Measurements from ENCODE around the gene ELOVL6.

ELOVL6 gene

DNA sequence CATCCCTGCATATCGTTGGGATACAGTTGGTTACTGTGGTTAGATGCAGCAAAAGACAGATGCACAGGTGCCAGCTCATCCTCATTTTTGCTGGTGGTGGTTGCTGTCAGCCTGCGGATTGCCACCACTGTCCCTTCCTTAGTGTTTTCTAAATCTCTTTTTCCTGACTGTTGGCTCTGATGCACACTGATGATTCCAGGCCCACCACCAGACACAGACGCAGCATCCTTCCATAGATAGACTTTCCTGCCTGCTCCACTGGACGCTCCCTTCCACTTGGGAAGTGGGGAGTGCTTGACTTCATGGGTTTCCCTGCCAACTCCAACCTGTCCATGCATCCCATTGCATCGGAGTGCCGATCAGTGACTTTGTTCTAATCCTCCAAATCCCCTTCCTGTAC lies 184.2 kb downstream of the ELOVL6 start:
- no peak for DNase-seq

DNA sequence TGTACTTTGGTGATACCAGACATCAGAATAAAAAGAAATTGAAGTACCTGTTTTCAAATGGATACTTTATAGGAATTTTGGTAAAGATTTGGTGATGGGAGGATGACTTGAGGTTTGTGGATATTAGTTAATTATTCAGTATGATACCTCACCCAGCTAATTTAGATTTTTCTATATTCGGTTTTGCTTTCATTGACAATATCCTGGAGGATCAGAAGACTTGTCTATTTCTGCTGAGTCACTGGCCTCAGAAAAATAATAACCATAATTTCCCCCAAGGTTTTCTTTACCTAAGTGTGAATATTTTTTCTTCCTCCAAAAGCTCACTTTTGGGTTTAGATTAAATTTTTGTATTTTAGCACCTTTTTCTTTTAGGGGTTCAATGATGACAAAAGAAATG lies 185.5 kb downstream of the ELOVL6 start:
- no peak for DNase-seq

DNA sequence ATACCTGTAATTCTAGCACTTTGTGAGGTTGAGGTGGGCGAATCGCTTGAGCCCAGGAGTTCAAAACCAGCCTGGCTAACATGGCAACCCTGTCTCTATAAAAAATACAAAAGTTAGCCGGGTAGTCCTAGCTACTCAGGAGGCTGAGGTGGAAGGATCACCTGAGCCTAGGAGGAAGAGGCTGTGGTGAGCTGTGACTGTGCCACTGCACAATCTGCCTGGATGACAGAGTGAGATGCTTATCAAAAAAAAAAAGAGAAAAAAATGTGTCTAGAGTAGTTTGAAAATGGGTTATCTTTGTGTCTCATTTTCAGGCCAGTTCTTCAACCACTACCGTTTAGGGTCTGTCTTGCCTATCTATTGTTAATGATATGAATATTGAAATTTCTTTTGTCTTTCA lies 187.6 kb downstream of the ELOVL6 start:
- DNase-seq: no peak

DNA sequence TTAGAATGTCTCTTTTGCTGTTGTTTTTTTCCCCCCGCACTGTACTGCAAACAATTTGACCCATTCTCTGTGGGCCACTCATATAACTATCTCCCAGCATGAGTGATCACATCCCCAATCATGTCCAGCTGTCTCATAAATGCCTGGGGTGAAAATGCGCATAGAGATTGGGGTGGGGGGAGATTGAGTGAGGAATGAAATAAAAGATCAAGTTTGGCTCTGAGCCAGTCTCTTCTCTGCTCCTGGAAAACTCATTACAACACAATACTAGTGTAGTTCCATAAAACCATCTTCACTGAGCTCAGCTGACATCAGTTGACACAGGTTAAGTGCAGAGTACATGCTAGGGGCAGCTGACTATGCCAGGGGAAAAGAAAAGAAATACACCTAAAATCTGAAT lies 188.9 kb downstream of the ELOVL6 start:
- no peak for DNase-seq

DNA sequence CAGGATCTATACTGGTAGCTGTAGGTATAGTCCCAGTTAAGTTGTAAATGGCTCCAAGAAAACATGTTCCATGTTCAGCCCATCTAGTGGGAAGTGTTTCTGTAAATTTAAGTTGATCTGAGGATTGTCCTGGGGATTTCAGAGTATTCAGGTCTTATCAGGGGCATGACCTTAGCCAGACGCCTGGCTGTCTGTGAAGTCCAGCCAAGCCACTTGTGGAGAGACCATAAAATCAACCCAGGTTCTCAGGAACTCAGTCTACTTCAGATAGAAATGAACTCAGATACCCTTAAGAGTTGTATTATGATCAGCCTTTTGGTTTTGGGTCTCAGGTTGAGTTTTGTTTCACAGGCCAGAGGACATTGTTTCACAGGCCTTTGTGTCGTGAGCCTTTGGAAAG lies 189.9 kb downstream of the ELOVL6 start:
- DNase-seq: no peak

DNA sequence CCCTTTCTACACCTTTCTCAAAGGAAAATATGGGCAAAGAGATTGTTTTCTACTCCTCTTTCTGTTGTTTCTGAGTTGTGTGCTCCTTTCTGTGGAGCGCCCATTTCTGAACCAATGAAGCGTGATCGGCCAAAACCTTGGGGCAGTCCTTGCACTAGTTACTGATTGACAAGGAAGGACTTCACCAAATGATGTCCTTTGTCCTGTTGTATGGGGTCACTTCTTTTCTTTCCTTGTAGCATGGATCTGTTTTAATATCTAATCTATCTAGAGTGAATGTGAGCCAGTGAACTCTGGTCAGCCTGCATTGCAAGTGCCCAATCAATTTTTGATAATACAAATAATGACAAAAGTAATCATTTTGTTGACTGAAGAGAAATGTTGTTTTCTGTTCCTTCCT lies 191.2 kb downstream of the ELOVL6 start:
- DNase-seq: no peak

DNA sequence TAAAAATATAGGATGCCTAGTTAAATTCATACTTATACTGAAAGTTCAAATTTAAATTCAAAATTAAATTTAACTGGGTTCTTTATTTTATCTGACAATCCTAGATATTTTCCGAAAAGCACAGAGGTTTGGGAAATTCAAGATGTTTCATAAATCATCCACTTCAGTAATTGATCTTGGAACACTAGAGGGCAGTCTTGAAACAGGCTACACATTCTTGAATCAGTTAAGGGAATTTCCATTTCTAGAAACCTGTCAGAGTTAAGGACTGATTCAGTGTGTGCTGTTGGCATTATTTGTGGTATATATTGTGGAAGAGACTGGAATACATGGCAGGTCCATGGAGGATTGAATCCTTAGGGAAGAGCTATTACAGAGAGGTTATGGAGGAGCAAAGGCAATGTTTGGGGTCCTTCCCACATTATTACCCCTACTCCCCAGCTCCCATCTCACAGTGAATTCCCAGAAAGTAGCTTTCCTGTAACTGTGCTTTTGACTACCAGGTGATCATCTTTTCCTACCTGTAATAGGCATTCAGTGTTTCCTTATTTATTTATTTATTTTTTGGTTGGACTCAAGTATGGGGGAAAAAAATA lies 192.9 kb downstream of the ELOVL6 start:
- no peak for DNase-seq

DNA sequence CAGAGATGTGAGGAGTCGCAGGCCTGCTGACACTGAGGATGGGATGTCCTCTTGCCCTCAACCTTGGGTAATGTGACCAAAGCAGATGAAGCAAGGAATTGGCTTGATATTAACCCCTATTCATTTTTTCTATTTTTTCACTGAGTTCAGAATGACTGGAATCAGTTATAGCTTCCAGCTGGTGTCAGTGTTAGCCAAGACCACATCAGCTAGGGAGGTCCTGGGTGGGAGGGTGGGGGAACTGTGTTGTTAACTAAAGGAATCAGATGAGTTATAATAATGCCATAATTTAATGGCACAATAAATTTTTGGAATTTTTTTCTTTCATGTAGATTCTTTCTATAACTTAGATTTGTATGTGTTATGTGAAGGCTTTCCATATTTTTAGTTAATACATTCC lies 193.9 kb downstream of the ELOVL6 start:
- DNase-seq: no peak

DNA sequence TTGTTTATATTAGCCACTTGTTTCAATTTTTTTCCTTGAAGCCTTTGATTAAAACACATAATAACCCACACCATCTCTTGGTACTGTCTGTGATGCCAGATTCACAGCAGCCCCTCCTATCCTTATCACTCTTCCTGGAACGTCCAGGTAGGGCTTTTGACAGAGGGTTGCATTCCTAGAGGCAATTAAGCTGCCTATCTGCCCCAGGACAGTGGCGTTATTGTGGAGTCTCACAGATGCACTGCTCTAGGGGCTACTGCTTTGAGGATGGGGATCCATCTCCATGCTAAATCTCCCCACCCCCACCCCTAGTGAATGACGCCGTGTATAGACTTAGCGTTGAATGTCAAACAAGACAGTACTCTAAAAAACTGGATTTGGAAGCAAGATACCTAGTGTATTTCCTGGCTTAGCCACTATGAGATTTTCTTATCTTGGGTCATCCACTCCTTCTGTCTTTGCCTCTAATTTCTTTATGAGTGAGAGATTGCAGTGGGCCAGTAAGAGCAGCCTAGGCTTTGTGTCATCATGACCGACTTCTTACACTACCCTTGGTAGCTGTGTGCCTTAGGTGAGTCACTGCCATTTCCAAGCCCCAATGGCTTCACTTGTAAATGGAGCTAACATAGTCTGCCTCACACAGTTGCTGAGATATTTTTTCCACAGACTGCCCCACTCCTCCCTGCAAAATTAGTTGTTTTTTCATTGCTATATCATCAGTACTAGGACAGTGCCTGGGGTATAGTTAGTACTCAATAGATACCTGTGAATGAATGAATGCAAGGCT lies 194.8 kb downstream of the ELOVL6 start:
- DNase-seq: no peak

DNA sequence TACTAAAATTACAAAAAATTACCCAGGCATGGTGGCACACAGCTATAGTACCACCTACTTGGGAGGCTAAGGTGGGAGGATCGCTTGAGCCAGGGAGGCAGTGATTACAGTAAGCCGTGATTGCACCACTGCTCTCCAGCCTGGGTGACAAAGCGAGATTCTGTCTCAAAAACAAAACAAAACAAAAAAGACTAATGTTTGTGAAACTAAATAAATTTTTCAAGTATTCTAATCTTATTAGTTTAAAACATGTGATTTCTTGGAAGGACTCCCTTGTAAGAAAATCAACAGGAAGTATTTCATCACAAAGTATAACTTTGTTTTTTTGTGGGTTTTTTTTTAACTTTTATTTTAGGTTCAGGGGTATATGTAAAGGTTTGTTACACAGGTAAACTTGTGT lies 196.1 kb downstream of the ELOVL6 start:
- DNase-seq: no peak

DNA sequence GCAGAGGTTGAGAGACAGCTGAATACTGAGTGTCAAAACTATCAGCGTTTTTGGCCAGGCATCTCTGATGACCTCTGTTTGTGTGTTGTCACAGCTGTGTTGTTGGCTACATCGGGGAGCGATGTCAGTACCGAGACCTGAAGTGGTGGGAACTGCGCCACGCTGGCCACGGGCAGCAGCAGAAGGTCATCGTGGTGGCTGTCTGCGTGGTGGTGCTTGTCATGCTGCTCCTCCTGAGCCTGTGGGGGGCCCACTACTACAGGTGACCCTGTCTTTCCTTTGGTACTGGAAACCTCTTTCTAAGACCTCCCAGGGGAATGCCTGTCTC lies 198.9 kb downstream of the ELOVL6 start:
- no peak for DNase-seq

DNA sequence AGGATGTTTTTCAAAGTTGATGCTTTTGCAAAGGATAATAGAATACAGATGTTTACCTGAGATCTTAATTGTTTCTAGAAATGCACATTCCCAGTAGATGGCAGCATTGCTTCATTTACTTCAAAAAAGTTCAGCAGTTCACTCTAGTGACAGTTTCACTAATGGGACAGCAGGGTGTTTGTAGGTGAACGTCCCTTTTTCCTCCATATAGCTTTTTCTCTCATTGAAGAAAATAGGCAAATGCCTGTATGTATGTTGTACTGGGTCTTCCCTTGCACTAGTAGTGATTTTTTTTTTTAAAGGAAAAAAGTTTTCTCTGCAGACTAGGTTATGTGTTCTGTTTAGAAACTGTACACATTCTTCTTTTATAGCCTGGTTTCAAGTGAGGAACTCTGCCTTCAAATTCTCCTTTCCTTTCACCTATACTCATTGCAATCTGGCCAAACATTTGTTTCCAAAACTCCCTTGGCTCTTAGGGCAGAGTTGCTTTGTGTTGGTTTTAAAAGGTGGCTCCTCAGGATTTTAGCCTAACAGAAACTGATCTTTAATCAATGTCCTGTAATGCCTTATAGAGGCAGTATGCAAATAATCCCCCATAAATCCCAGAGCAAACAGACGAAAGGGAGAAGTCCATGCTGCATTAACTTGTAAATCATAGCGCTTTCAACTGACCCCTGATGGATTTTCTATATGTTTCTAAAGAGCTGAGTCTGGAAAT lies 199.4 kb downstream of the ELOVL6 start:
- no peak for DNase-seq

DNA sequence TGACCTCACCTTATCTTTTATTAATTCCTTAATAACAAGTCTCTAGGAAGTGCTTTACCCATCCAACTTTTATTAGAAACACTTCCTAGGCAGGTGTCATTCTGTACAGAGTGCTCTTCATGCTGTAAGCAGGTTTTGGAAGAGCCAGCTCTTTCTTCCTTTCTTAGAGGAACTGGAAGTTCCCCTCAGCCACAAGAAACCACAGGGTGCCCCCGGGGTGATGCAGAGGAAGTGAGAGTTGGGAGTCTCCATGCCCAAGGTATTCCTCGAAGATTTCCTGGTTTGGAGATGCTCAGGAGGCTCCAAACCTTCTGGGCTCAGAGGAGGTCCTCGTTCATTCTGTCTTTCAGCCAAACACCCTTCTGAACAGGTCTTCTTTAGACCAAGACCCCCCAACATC lies 201.9 kb downstream of the ELOVL6 start:
- DNase-seq: no peak

All from NCI-H187 treated with DMSO at 0.1 percent for 48 hours (cell line).